Astrocyte of the hippocampus (primary cell): ENCODE data around the gene IMPG2.
"Not testable (repeated sequence)": the region's sequence is repeated elsewhere in the genome, so short reads cannot be mapped to it uniquely, and the experiment has no call there.

Experiments
- DNase-seq: peaks from one replicate; pipeline ENCODE4 v3.0.0; 2011; ENCODE audit warnings: low read depth, low spot score

Gene IMPG2

GRCh38 chr3:101320475-101320874, at the start of gene IMPG2:
IMPG2 (minus strand) TSS chr3:101320575; CDS start chr3:101320372, 203 bp downstream.
- no peak for DNase-seq

DNA sequence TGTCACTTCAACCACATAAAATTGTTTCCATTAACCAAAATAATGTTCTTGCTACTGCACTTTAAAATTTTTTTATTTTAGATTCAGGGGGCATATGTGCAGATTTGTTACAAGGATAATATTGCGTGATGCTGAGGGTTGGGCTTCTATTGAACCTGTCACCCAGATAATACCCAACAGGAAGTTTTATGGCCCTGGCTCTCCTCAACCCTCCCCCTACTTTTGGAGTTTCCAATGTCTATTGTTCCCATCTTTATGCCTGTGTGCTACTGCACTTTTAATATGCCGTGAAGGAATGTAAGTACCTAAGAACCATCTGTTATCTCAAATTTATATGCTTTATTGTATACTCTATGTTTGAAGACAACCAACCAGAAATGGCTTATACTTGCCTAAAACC, 42.0 kb upstream of the IMPG2 start:
- DNase-seq: no peak

GRCh38 chr3:101351829-101352228, 31.5 kb upstream of the IMPG2 start:
- no peak for DNase-seq

GRCh38 chr3:101340591-101340990, 20.2 kb upstream of the IMPG2 start:
- DNase-seq: no peak

DNA sequence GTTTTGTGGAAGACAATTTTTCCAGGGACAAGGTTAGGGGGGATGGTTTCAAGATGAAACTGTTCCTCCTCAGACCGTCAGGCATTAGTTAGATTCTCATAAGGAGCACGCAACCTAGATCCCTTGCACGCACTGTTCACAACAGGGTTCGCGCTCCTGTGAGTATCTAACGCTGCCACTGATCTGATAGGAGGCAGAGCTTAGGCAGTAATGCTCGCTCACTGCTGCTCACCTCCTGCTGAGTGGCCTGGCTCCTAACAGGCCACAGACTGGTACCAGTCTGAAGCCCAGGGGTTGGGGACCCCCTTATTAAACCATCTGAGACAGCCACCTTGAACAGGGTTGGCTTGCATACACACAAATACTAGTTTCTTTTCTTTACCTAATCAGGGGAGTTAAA, 13.5 kb upstream of the IMPG2 start:
- DNase-seq: no peak

GRCh38 chr3:101329016-101329673, 8.8 kb upstream of the IMPG2 start:
- no peak for DNase-seq

GRCh38 chr3:101325393-101326134, 5.2 kb upstream of the IMPG2 start:
- DNase-seq: no peak

DNA sequence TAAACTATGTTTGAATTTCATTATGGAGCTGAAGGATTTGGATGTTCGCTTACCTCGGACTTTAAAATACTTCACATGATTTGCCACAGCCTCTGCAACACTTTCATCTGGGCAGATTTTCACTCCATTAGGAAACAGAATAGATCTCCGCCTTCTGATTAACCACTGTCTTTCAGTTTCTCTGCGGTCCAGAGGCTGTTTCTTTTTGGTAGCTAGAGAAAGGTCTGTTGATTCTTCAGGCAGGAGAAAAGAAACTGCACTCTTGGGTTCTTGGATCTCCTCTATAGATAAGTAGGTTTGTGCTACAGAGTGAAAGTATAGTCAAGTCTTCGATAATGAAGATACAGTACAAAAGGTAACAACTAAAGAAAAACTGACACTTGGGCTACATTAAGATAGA, 844 bp downstream of the IMPG2 start:
- no peak for DNase-seq

DNA sequence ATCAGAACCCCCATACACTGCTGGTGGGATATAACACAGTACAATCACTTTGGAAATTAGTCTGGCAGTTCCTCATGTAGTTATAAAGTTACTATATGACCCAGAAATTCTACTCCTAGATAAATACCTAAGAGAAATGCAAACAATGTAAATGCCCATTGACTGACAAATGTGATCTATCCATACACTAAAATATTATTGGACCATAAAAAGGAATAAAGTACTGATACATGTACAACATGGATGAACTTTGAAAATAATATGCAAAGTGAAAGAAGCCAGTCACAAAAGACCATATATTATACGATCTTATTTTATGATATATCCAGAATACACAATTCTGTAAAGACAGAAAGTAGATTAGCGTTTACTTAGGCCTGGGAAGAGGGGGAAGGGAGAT, 7.8 kb downstream of the IMPG2 start:
- no peak for DNase-seq

DNA sequence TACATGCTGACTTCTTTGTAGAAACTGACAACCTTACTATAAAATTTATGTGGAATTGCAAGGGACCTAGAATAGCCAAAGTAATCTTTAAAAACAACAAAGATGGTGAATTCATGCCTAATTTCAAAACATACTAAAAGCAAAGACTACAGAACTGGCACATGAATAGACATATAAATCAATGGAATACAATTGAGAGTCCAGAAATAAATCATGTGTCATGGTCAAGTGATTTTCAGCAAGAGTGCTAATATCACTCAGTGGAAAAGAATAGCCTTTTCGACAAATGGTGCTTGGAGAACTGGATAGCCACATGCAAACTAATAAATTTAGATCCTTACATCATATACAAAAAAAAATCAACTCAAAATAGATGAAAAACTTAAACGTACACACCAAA, 8.7 kb downstream of the IMPG2 start:
- no peak for DNase-seq

DNA sequence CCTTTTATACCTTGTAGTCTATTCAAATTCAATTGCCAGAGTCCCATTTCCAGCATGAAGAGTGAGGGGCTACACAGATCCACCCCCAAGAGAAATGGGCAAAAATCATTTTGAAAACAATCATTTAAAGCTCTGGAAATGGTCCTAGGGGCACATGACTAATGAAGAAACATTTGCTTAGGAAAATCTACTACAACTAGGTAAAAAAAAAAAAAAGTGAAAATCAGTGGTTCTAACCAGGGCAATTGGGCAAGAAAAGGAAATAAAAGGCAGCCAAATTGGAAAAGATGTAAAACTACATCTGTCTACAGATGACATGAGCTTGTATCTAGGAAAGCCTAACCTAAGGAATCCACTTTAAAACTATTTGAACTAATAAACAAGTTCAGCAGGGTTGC, 9.4 kb downstream of the IMPG2 start:
- DNase-seq: no peak

- DNase-seq: not testable (repeated sequence)
Observed at GRCh38 chr3:101308147-101308772, 12.1 kb downstream of the IMPG2 start.

DNA sequence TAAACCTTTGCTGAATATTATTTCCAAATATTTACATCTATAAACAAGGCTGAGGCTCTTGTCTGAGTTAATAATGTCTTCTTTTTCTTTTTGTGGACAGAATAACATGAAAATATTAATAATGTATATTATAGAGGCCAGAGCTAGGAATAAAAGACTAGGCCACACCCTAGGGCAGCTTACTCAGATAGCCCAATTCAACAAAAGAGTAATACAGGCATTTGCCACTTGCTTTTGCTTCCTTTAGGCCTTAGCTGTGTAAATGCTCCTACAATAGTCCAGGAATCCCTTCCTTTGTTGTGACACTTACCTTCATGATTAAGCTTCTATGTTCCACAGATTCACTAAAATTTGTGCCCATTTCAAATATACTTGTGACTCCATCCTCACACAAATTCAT, 16.5 kb downstream of the IMPG2 start:
- no peak for DNase-seq

- DNase-seq: no peak
Observed at GRCh38 chr3:101303089-101303731, 17.2 kb downstream of the IMPG2 start.

GRCh38 chr3:101300073-101300472, 20.3 kb downstream of the IMPG2 start:
- no peak for DNase-seq

- peak; percentile 42 for DNase-seq
Observed at GRCh38 chr3:101292027-101292426, 28.3 kb downstream of the IMPG2 start.

- DNase-seq: no peak
Observed at GRCh38 chr3:101288294-101288693, 32.1 kb downstream of the IMPG2 start.

DNA sequence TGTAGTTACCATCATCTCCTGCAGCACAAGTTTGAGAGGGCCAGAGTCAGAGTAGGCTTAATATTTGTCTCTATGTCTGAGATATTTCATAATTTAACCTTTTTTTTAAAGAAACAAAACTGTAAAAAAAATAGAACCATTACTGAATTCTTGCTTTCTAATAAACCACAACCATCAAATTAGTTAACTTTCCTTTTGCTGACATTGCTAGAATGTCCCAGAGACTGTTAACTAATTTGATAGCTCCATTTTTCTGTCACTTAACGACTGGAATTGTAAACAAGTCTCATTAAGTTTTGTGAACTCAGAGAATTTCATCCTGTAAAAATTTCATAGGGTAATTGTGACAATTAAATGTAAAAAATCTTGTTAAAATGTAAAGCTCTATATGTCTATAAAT, 35.6 kb downstream of the IMPG2 start:
- DNase-seq: no peak

DNA sequence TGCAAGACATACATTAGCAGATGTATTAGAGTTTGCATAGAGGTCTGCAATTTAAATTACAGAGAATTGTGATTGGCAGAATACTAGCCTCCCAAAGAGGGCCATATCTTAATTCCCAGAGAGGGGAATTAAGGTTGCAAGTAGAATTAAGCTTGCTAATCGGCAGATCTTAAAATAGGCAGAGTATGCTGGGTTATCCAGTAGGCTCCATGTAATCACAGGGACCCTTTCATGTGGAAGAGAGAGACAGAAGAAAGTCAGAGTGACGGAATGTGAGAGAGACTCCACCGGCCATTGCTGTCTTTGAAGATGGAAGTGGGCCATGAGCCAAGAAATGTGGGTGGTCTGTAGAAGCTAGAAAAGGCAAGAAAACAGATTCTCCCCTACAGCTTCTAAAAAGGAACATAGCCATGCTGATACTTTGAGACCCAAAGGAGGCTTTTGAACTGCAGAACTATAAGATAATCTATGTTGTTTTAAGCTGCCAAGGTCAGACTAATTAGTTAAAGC, 38.8 kb downstream of the IMPG2 start:
- DNase-seq: peak; percentile 20

- DNase-seq: peak; percentile 12
Observed at GRCh38 chr3:101279765-101280385, 40.5 kb downstream of the IMPG2 start.

- no peak for DNase-seq
Observed at GRCh38 chr3:101279162-101279561, 41.2 kb downstream of the IMPG2 start.

GRCh38 chr3:101278727-101279126, 41.6 kb downstream of the IMPG2 start:
- DNase-seq: no peak
